A673 (cell line): ENCODE measurements around the gene CASP1.

ENCODE experiments used
- CTCF ChIP-seq: fragments of 300-800, 200-600 bp; sonication (generic); conservative IDR thresholded peaks from 2 replicates; pipeline ENCODE4 v1.5.1; 2017; ENCODE audit warnings: low read depth, mild to moderate bottlenecking, antibody characterized with exemption, low read length, moderate library complexity, mixed read lengths
- EZH2 ChIP-seq: fragments of 200-600 bp; sonication (generic); IDR thresholded peaks from 2 replicates; pipeline ENCODE4 v1.6.1; 2017; ENCODE audit warnings: borderline replicate concordance, low read depth, mild to moderate bottlenecking, mixed read lengths, antibody characterized with exemption, low read length; ENCODE audit not compliant: poor library complexity, severe bottlenecking

GRCh38 chr11:104995001-104995408 lies 39.9 kb downstream of the CASP1 start:
- TF ChIP-seq CTCF (no peak), EZH2 (no peak)
